Stomach (tissue), 9 donors: Measurements from ENCODE around the gene GPR35. TPM values are rescaled to one million over a fixed set of nuclear protein-coding genes. Genes with fewer than 3 reads are reported as not detected.

Experiments used
- DNase-seq, 2 donors: peaks; one replicate each; pipeline versions ENCODE4 v3.0.0 to v3.0.0-alpha.2; 2013 to 2019
- H3K27ac ChIP-seq, 5 donors: fragments of 200-600 bp in 4 of 5; sonication (generic) in 4 of 5; one replicate each; pipeline ENCODE4 v1.5.1; 2013 to 2019; ENCODE audit warnings: mild to moderate bottlenecking in 1 of 5, moderate library complexity in 1 of 5
- H3K27me3 ChIP-seq, 3 donors: fragments of 200-600 bp; sonication (generic); one replicate each; pipeline ENCODE4 v1.5.1; 2017 to 2019; ENCODE audit warnings: mixed run types in 1 of 3
- H3K36me3 ChIP-seq, 4 donors: fragments of 200-600 bp; sonication (generic); 1 replicate in 3 of 4; 2 replicates in 1 of 4; pipeline ENCODE4 v1.5.1; 2016 to 2019
- H3K4me1 ChIP-seq, 4 donors: fragments of 200-600 bp; sonication (generic); one replicate each; pipeline ENCODE4 v1.5.1; 2016 to 2019
- H3K4me3 ChIP-seq, 4 donors: fragments of 200-600 bp; sonication (generic) in 3 of 4; one replicate each; pipeline ENCODE4 v1.5.1; 2016 to 2019; ENCODE audit warnings: mild to moderate bottlenecking in 1 of 4
- H3K9me3 ChIP-seq, 4 donors: fragments of 200-600 bp; sonication (generic); one replicate each; pipeline ENCODE4 v1.5.1; 2016 to 2019
- EP300 ChIP-seq: sonication (generic); formaldehyde crosslinking; IDR thresholded peaks from one replicate; pipeline ENCODE4 v1.6.1; 2017; ENCODE audit warnings: antibody characterized with exemption
- POLR2A ChIP-seq, 4 donors: fragments of 450-650 bp; IDR thresholded peaks; one replicate each; pipeline ENCODE4 v1.6.1; 2016; ENCODE audit warnings: antibody characterized with exemption in 4 of 4, control low read depth in 2 of 4, mild to moderate bottlenecking in 1 of 4, moderate library complexity in 1 of 4
- POLR2AphosphoS5 ChIP-seq, 3 donors: sonication (generic); formaldehyde crosslinking; IDR thresholded peaks; one replicate each; pipeline ENCODE4 v1.6.1; 2016; ENCODE audit warnings: antibody characterized with exemption in 3 of 3
- WGBS, 5 donors: extraction: QIAGEN DNeasy Blood & Tissue Kit in 3 of 5; methylation state at CpG; one replicate each; pipeline versions ENCODE4 v1.1.5 to v1.1.7; 2013 to 2018; 5-methylcytosine and 5-hydroxymethylcytosine counted together
- intact Hi-C: fragments of 100-400 bp; cut with DNase I; formaldehyde crosslinking; loops from one replicate; pipeline ENCODE4 v1.15.1; 2023; ENCODE audit warnings: low total_unique reads
- polyA plus RNA-seq, 3 donors: library from polyadenylated mRNA; stranded (reverse); fragments of 200-250 nt; gene quantifications; one replicate each; pipeline ENCODE4 v1.2.3, GENCODE V29; 2013
- total RNA-seq, 5 donors: library from RNA; depleted of rRNA; stranded (reverse); fragments of >200 nt; gene quantifications; one replicate each; pipeline versions ENCODE4 v1.1.0 to v1.2.3, GENCODE V29; 2014 to 2016
- TF ChIP-seq, protein P1 (sequence below), 7 experiments: fragments of 450-650 bp in 4 of 7; fragments of 200-600 bp in 3 of 7; sonication (generic) in 3 of 7; IDR thresholded peaks; one replicate each; pipeline ENCODE4 v1.5.1; 2016 to 2019; ENCODE audit warnings: antibody characterized with exemption in 7 of 7, control low read depth in 2 of 7, mild to moderate bottlenecking in 1 of 7
- donor health status: healthy with polysubstance abuse.
- donor health status: Bipolar disorder and iron deficiency.
- donor health status: healthy.

Gene GPR35
- total and polyA plus RNA-seq, 8 donors, result 8.5 to 68.9 (median 12.9) TPM

- H3K4me3 ChIP-seq, result no peak overlapping the region
- H3K9me3 ChIP-seq, result no peaks in the 10 kb centered on the region
Observed at GRCh38 chr2:240577281-240578109, 47.8 kb upstream of the GPR35 start.

DNA sequence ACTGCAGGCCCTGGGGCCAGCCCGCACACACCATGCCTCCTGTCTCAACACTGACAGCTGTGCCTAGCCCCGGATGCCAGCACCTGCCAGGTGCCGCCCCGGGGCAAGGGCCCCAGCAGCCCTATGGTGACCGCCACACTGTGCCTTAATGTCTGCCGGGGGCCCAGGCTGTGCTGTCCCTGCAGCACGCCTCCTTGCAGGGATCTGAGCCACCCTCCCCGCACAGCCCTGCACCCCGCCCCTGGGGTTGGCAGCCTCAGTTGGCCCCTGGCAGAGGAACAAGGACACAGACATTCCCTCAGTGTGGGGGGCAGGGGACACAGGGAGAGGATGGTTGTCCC, 47.2 kb upstream of the GPR35 start:
- peak overlapping the region in 1 of 5 donors; percentile 82 for H3K27ac ChIP-seq
- H3K4me1 ChIP-seq, result peaks cover 22 to 50% (median 43%) of the 10 kb centered on the region in 4 donors
- H3K27me3 ChIP-seq, result no peaks in the 10 kb centered on the region
- WGBS, 5 donors, result 82 to 90% (median 86%) methylated on average over 7 to 9 of the region's 9 CpGs; no CpG with 5 or more reads in 1 of the 5 donors
- DNase-seq, result no peak
- TF ChIP-seq POLR2A (IDR thresholded peaks at IDR 0.05), result no peak
- no peak for TF ChIP-seq EP300
- TF ChIP-seq POLR2AphosphoS5 (IDR thresholded peaks at IDR 0.05), result no peak
- TF ChIP-seq, protein P1, sequence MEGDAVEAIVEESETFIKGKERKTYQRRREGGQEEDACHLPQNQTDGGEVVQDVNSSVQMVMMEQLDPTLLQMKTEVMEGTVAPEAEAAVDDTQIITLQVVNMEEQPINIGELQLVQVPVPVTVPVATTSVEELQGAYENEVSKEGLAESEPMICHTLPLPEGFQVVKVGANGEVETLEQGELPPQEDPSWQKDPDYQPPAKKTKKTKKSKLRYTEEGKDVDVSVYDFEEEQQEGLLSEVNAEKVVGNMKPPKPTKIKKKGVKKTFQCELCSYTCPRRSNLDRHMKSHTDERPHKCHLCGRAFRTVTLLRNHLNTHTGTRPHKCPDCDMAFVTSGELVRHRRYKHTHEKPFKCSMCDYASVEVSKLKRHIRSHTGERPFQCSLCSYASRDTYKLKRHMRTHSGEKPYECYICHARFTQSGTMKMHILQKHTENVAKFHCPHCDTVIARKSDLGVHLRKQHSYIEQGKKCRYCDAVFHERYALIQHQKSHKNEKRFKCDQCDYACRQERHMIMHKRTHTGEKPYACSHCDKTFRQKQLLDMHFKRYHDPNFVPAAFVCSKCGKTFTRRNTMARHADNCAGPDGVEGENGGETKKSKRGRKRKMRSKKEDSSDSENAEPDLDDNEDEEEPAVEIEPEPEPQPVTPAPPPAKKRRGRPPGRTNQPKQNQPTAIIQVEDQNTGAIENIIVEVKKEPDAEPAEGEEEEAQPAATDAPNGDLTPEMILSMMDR (IDR thresholded peaks at IDR 0.05), result no peak
- intact Hi-C loops, result no loop called here
- H3K9me3 ChIP-seq, result no peaks in the 10 kb centered on the region
- peaks cover 42 to 70% (median 60%) of the 10 kb centered on the region in 4 donors for H3K36me3 ChIP-seq
- no peak overlapping the region for H3K4me3 ChIP-seq

More at GRCh38 chr2:240577281-240578109, 47.8 kb upstream of the GPR35 start:
- peaks cover 22 to 51% (median 43%) of the 10 kb centered on the region in 4 donors for H3K4me1 ChIP-seq
- H3K36me3 ChIP-seq, result peaks cover 43 to 76% (median 66%) of the 10 kb centered on the region in 4 donors
- no peak for TF ChIP-seq EP300
- TF ChIP-seq POLR2A (IDR thresholded peaks at IDR 0.05), result no peak
- TF ChIP-seq POLR2AphosphoS5 (IDR thresholded peaks at IDR 0.05), result no peak
- TF ChIP-seq, protein P1 (IDR thresholded peaks at IDR 0.05), result no peak
- H3K27ac ChIP-seq, result peak overlapping the region in 1 of 5 donors; percentile 82
- 80 to 96% (median 90%) methylated on average over 4 to 26 of the region's 26 CpGs for WGBS, 5 donors
- intact Hi-C loops, result no loop called here
- no peaks in the 10 kb centered on the region for H3K27me3 ChIP-seq
- DNase-seq, result no peak

DNA sequence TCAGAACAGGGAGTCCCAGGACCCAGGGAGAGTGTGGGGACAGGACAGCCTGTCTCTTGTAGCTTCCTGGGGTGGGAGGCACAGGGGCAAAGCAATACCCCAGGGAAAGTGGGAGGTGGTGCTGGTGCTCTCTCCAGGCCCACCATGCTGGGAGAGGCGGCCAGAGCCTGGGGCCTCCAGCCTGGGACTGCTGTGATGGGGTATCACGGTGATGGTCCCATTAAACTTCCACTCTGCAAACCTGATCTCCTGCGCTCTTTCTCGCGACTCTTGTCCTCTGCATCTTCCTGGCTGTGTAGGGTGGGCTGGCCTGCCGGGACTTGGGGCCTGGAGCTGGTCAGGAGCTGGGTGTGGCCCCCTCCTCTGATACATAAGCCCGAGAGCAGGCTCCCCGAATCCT, 46.8 kb upstream of the GPR35 start:
- Histone ChIP-seq H3K36me3 (peaks cover 42 to 66% (median 56%) of the 10 kb centered on the region in 4 donors), H3K27ac (peak overlapping the region in 4 of 5 donors; percentile 67 to 84 (median 78)), H3K4me1 (peaks cover 22 to 50% (median 41%) of the 10 kb centered on the region in 4 donors), H3K4me3 (no peak overlapping the region), H3K27me3 (no peaks in the 10 kb centered on the region), H3K9me3 (no peaks in the 10 kb centered on the region)
- no peak for DNase-seq
- TF ChIP-seq POLR2A (IDR thresholded peaks at IDR 0.05) (no peak), POLR2AphosphoS5 (IDR thresholded peaks at IDR 0.05) (no peak), EP300 (no peak)
- TF ChIP-seq, protein P1 (IDR thresholded peaks at IDR 0.05), result no peak
- intact Hi-C loops, result no loop called here
- WGBS, 5 donors, result 86 to 93% (median 90%) methylated on average over 8 of the region's 8 CpGs

- Histone ChIP-seq H3K4me1 (peaks cover 23 to 56% (median 45%) of the 10 kb centered on the region in 4 donors), H3K27me3 (no peaks in the 10 kb centered on the region), H3K27ac (peak overlapping the region; percentile 52 to 84 (median 75)), H3K36me3 (peaks cover 40 to 59% (median 49%) of the 10 kb centered on the region in 4 donors), H3K4me3 (peak overlapping the region in 1 of 4 donors; percentile 3), H3K9me3 (no peaks in the 10 kb centered on the region)
- TF ChIP-seq EP300 (no peak), POLR2A (IDR thresholded peaks at IDR 0.05) (no peak), POLR2AphosphoS5 (IDR thresholded peaks at IDR 0.05) (no peak)
- TF ChIP-seq, protein P1 (IDR thresholded peaks at IDR 0.05), result no peak
- 85 to 93% (median 89%) methylated on average over 12 of the region's 12 CpGs for WGBS, 5 donors
- no peak for DNase-seq
- intact Hi-C loops, result no loop called here
Observed at GRCh38 chr2:240579071-240579762, 46.1 kb upstream of the GPR35 start.
